ENCODE data around the gene BHMT.

- TF ChIP-seq CTCF (IDR thresholded peaks at IDR 0.05) (no peak), POLR2A (IDR thresholded peaks at IDR 0.05) (no peak), POLR2AphosphoS5 (IDR thresholded peaks at IDR 0.05) (no peak)
Observed at GRCh38 chr5:79093762-79094161, 17.8 kb upstream of the BHMT start.

All from prostate gland (tissue), 2 donors.